ENCODE data around the gene VIT. TPM values are rescaled to one million over a fixed set of nuclear protein-coding genes. Genes with fewer than 3 reads are reported as not detected.

Gene VIT
- total RNA-seq, 1 donor from 2014 or later = 0.78 TPM

DNA sequence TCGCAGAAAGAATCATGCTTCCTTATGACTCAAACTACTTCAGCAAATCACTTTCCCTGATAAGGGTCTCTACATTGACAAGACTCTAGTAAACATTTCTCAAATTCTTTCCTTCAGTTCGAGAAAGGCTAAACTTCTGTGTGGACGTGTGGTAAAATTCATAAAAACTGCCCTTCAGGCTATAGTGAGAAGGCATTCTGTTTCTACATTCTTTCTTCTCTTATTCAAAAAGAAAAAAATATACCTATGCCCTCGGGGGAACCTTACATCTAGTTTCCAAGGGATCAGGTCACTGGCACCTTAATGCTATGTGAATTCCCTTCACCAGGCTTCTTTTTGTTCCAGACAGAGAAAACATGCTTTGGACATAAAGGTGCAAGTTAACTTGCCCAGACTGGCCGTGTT is 4.9 kb downstream of the VIT start:
- Mint-ChIP-seq H3K27ac (peak overlapping the region; percentile 80), H3K36me3 (no peaks in the 10 kb centered on the region), H3K9me3 (no peaks in the 10 kb centered on the region), H3K27me3 (ENCODE audit: low read depth) (no peaks in the 10 kb centered on the region), H3K4me1 (peaks cover 59% of the 10 kb centered on the region), H3K4me3 (no peak overlapping the region)
- TF ChIP-seq, protein P1, sequence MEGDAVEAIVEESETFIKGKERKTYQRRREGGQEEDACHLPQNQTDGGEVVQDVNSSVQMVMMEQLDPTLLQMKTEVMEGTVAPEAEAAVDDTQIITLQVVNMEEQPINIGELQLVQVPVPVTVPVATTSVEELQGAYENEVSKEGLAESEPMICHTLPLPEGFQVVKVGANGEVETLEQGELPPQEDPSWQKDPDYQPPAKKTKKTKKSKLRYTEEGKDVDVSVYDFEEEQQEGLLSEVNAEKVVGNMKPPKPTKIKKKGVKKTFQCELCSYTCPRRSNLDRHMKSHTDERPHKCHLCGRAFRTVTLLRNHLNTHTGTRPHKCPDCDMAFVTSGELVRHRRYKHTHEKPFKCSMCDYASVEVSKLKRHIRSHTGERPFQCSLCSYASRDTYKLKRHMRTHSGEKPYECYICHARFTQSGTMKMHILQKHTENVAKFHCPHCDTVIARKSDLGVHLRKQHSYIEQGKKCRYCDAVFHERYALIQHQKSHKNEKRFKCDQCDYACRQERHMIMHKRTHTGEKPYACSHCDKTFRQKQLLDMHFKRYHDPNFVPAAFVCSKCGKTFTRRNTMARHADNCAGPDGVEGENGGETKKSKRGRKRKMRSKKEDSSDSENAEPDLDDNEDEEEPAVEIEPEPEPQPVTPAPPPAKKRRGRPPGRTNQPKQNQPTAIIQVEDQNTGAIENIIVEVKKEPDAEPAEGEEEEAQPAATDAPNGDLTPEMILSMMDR (IDR thresholded peaks at IDR 0.05; ENCODE audit: unreplicated experiment) = peak; percentile 52
- no peak for DNase-seq (ENCODE audit: low spot score in 2 of 2, unreplicated experiment in 2 of 2)

DNA sequence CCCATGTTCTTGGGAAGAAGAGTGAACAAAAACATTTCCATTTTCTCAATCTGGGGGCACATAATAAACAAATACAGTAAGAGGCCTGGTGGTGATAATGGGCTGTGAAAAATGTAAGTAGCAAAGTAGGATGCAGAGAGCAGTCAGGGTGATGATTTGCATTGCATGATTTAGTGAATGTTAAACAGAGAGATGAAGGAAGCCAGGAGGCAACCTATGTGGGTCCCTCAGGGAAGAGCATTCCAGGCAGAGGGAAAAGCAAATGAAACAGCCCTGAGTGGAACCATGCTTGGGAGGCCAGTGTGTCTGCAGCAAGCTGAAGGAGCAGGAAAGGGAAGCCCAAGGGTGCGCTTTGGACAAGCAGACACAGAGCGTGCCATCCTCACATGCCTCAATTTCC is 5.4 kb downstream of the VIT start:
- Mint-ChIP-seq H3K9me3 (no peaks in the 10 kb centered on the region), H3K4me3 (no peak overlapping the region), H3K4me1 (peaks cover 57% of the 10 kb centered on the region), H3K27me3 (ENCODE audit: low read depth) (no peaks in the 10 kb centered on the region), H3K27ac (peak overlapping the region; percentile 80), H3K36me3 (no peaks in the 10 kb centered on the region)
- TF ChIP-seq, protein P1 (IDR thresholded peaks at IDR 0.05; ENCODE audit: unreplicated experiment) = no peak
- DNase-seq (ENCODE audit: low spot score in 2 of 2, unreplicated experiment in 2 of 2) = no peak

DNA sequence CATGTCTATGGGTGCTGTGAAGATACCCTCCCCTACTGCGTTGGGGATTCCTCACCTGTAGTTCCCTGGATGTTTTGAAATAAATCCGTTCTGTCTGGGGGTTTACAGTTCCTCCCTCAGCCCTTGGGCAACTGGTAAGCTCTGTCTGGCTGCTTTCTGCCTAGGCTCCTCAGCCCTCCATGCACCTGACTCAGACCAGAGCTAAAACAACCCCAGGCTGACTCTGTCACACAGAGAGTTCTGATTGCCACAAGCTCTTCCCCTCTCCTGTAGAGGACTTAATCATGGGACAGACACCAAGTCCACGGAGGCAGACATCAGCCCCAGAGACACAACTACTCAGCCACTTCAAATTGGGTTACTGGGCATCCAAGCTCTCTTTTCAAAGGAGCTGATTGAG is 6.3 kb downstream of the VIT start:
- no peaks in the 10 kb centered on the region for H3K27me3 Mint-ChIP-seq (ENCODE audit: low read depth)
- TF ChIP-seq, protein P1 (IDR thresholded peaks at IDR 0.05; ENCODE audit: unreplicated experiment) = no peak
- H3K27ac Mint-ChIP-seq = peak overlapping the region; percentile 80
- no peaks in the 10 kb centered on the region for H3K36me3 Mint-ChIP-seq
- peaks cover 57% of the 10 kb centered on the region for H3K4me1 Mint-ChIP-seq
- no peaks in the 10 kb centered on the region for H3K9me3 Mint-ChIP-seq
- no peak for DNase-seq (ENCODE audit: low spot score in 2 of 2, unreplicated experiment in 2 of 2)
- H3K4me3 Mint-ChIP-seq = no peak overlapping the region

DNA sequence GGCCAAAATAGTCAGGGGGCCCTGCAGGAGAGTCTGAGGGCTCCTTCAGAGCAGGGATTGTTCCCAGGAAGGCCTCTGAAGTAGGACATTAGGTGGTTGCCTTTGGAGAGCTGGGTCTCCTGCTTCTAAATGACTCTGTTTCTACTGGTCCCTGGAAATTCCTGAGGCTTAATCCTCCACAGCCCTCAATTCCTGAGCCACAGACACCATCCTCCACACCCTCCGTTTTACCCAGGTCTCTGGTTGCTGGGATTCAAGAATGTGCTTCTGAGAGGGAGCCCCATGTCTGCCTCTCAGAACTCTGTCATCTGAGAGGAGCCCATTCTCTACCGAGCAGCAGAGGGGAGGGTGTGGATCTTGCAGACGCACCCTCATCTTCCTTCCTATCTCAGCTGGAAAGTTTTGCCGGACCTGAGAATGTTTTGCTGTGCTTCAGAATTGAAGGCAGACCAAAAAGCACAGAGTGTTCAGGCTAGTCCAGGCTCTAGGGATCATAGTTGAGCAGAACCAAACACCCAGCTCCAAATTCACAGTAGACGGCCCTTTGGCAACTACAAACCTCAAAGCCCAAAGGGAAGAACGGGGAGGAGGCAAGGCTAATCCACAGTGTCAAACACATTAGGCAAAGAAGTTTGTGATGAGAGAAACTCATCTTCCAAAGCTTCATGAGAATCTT is 8.1 kb downstream of the VIT start:
- DNase-seq (ENCODE audit: low spot score in 2 of 2, unreplicated experiment in 2 of 2) = no peak
- H3K9me3 Mint-ChIP-seq = no peaks in the 10 kb centered on the region
- no peaks in the 10 kb centered on the region for H3K36me3 Mint-ChIP-seq
- no peak overlapping the region for H3K4me3 Mint-ChIP-seq
- TF ChIP-seq, protein P1 (IDR thresholded peaks at IDR 0.05; ENCODE audit: unreplicated experiment) = no peak
- H3K4me1 Mint-ChIP-seq = peaks cover 66% of the 10 kb centered on the region
- H3K27me3 Mint-ChIP-seq (ENCODE audit: low read depth) = no peaks in the 10 kb centered on the region
- H3K27ac Mint-ChIP-seq = peak overlapping the region; percentile 66

DNA sequence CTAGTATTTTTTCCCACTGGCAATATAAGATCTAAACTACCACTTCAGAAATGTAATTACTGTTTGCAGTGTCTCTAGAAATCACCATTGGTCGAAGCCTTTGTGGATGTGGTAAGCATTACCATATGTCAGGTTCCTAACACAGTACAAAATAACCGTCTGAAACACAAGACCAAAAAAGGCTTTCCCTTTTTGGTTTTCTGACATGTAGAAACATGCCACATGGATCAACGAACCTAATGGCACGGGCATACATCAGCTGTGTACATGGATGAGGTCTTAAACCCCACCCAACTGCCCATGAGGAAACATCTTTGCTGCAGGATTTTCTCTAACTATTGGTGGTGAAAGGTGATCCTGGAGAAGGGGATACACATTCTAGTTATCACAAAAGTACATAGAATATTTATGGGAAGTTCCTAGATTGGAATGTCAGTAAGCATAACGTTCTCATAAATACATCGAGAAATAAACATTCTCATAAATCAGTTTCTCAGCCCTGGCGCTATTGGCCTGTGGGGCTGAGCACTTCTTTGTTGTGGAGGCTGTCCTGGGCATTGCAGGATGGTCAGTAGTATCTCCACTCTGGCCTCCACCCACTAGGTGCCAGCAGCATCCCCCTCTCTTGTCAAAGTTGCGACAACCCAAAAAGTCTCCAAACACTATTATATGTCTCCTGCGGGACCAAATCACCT is 9.0 kb downstream of the VIT start:
- no peak for DNase-seq (ENCODE audit: low spot score in 2 of 2, unreplicated experiment in 2 of 2)
- Mint-ChIP-seq H3K27ac (no peak overlapping the region), H3K36me3 (peaks cover 1% of the 10 kb centered on the region), H3K4me1 (peaks cover 66% of the 10 kb centered on the region), H3K9me3 (peaks cover 2% of the 10 kb centered on the region), H3K4me3 (no peak overlapping the region), H3K27me3 (ENCODE audit: low read depth) (no peaks in the 10 kb centered on the region)
- TF ChIP-seq, protein P1 (IDR thresholded peaks at IDR 0.05; ENCODE audit: unreplicated experiment) = no peak
